GM18517 (cell line): ENCODE results near the gene SOX13.

ENCODE experiments used
- ATAC-seq: cut with Tn5 transposase; IDR thresholded peaks from one replicate; pipeline ENCODE4 v1.9.1; 2021; ENCODE audit warnings: mild to moderate bottlenecking, moderate library complexity; ENCODE audit not compliant: unreplicated experiment

SOX13 gene

DNA sequence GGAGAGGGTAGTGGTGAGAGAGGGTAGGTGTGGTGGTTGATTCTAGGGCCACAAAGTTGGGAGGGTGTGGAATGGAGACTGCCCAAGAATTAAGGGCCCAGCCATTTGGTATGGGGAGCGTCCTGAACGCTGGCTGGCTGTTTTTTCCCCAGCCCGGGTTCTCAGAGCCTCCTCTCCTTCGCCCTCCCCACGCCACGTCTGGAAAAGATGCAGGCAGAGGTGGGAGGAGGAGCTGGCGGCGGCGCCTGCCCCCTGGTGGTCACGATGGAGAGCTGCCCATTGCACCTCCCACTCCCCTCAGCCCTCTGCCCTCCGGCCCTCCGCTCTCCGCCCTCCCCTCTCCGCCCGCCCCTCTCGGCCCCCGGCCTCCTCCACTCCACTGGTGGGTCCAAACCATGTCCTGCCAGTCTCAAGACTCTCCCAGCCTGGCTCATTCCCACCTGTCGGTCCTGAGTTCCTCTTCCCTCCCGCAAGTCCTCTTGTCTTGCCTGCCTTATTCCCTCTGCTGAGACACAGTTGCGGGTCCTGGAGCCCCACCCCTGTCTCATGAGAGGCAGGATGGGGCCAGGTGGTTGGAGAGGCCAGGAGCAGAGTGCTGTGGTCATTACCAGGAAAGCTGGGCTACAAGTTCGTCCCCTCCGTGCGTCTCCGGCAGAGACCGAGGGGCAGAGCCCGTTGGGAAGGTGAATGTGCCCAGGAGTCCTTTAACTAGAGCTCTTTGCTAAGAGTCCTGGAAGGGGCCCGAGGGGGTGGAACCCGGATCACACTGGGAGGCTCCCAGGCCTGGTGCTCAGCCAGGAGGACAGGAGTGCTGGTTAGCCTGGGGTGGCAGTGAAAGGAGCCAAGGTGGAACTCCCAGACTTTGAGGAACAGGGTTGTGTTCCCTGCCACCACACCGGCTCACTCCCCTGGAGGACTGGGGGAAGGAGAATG, 56.3 kb downstream of the SOX13 start:
- ATAC-seq = no peak

GRCh38 chr1:204130178-204130577, 57.3 kb downstream of the SOX13 start:
- ATAC-seq = no peak

GRCh38 chr1:204130981-204131892, 58.3 kb downstream of the SOX13 start:
- ATAC-seq = no peak

DNA sequence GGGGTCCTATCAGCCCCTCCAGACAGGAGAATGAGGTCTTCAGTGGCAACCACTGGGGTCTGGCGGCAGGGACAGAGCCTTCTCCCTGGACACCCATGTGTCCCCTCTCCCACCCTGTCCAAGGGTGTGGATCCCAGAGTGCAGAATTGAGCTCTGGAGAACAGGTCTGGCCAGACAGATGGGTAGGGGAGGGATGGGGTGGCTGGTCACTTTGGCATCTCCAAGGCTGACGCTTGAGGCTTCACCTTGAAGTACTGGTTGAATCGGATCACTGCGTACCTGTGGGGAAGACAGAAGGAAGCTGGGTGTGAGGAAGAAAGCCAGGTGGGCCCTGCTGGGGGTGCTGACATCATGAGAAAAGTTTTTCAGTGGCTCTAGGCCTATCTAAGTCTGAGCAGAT, 59.1 kb downstream of the SOX13 start:
- no peak for ATAC-seq

GRCh38 chr1:204132718-204133117, 59.8 kb downstream of the SOX13 start:
- ATAC-seq = no peak

- ATAC-seq = no peak
Measured at GRCh38 chr1:204134103-204134502, 61.2 kb downstream of the SOX13 start.

DNA sequence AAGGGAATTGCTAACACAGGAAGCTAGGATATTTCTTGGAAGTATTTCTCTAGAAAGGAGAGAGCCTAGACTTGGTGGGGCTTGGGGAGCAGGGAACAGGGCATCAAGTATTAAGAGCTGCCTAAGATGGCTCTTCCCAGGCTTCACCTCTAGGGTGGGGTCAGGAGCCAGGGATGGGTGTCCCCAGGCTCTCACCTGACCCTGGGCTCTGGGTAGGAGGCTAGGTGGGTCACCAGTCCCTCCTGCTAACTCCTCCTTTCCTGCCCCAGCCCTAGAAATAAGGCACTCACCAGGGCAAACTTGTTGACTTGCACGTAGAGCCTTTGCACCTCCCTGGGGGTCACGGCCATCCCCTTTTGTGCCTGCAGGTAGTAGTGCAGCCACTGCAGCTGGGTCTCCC, 63.9 kb downstream of the SOX13 start:
- no peak for ATAC-seq

GRCh38 chr1:204139088-204139487, 66.2 kb downstream of the SOX13 start:
- no peak for ATAC-seq

DNA sequence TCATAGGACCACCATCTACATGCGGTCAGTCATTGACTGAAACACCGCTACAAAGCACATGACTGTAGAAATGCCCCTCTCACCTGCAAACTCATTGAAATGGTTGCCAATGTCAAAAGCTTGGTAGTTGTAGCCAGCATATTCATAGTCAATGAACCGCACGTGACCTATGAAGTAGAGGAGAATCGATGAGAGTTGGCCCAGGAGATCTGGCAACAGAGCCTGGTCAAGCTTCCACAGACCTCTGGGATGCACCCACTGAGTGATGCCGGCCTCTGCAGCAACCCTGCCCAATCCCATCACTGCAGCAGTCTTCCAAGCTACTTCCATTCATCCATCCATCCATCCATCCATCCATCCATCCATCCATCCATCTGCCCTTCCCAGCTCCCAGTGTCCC, 67.0 kb downstream of the SOX13 start:
- no peak for ATAC-seq

DNA sequence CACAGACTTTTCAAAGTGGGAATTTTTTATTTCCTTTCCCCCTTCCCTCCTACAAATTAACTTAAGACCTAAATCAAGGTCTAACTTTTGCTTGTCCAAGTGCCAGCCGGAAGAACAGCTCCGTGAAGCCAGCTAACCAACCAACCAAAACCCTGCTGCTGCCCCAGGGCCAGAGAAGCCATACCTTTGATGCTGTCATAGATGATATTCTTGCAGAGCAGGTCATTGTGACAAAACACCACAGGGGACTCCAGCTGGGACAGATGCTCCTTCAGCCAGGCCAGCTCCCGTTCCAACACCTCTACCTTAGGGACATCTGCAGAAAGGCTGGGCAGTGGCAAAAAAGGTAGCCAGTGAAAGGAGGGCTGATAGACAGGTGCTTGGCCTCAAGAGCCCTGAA, 68.2 kb downstream of the SOX13 start:
- no peak for ATAC-seq

DNA sequence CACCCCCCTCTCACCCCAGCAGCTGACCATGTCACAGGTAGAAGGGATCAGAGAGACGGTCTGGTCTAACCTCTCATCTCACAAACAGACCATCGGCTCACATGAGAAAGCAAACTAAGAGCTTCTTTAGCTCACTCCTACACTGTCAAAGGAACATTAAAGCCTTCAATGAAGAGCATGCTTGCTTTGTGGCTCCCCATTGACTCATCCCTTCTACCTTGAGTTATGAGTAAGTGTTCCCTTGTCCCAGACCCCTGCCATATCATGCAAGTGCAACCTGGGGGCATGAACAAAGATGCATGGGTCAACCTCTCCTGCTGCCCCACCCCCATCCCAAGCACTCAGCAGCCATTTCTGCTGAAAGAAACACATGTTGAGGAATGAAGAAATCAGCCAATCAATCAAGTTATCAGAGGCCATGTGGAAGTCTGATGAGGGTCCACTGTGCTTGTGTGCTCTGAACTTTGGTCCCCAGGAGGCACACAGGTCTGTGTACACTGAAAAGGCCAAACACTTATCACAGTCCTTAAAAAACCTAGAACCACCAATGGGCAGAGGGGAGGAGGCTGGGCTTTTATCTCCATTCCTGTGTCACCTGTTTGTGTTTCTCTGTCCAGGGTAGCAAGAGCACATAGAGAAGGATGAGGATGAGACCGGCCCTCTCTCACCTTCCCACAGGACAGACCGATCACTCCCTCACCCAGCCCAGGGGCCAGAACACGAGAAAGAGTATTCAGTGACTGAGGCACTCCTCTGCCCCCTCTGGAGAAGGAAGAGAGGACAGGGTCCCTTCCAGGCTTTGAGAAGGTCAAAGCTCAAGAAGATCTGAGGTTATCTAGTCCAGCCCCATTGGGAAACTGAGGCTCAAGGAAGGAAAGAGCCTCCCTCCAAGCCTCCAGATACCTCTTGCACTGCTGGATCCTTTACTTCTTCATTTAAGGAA, 69.4 kb downstream of the SOX13 start:
- ATAC-seq = no peak

- no peak for ATAC-seq
Measured at GRCh38 chr1:204143276-204144041, 70.5 kb downstream of the SOX13 start.

DNA sequence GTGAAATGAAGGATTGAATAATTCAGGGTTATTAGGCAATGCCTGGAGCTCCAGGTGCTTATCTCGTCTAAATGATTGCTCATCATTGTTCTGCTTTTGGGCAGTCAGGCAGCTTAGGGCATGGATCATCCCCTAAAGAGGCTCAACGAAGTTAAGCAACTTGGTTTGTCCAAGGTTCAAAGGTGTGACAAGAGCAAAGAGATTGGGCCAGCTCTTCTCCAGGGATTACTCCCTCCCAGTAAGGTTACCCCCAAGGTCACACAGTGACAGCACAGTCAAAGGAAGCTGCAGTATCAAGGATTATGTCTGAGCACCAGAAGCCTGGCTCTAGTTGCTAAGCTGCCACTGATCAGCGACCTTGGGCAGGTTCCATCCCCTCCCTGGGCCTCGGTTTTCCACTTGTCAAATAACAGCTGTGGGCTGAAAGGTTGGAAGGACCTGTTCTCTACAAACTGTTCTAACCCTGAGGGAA, 72.2 kb downstream of the SOX13 start:
- ATAC-seq = no peak

DNA sequence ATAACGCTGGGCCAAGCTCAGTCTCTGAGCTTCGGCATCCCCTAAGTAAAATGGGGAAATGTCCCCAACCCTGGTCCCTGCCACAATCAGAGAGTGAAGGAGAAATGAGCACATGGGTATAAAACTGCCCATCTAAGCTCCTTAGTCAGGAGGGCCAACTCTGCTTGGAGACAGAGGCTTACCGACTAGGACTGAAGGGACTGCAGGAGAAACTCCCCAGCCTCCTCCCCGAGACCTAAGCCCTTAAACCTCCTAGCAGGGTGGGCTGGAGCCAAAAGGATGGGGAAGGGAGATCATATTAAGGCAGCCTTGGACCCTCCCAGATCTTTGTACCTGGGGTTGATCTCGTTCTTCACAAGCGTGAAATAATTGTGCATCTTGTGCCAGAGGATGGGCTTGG, 73.4 kb downstream of the SOX13 start:
- ATAC-seq = no peak

DNA sequence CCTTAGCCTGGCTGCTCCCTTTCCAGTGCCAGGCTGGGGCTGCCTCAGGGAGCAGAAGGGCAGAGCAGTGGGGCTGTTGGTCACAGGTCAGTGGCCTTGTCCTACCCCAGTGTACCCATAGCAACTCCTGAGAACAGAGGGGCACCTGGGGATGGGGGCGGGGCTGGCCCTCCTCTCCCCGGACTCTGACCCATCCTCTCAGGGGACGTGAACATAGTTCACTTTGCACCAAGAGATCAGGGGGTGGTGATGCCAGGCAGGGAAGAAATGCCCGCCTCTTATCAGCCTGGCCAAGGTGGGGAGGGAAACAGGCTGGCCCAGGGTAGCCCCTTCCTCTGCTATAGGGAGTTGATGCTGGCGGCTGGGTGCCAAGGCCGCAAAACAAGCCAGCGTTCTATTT, 74.0 kb downstream of the SOX13 start:
- ATAC-seq = no peak

DNA sequence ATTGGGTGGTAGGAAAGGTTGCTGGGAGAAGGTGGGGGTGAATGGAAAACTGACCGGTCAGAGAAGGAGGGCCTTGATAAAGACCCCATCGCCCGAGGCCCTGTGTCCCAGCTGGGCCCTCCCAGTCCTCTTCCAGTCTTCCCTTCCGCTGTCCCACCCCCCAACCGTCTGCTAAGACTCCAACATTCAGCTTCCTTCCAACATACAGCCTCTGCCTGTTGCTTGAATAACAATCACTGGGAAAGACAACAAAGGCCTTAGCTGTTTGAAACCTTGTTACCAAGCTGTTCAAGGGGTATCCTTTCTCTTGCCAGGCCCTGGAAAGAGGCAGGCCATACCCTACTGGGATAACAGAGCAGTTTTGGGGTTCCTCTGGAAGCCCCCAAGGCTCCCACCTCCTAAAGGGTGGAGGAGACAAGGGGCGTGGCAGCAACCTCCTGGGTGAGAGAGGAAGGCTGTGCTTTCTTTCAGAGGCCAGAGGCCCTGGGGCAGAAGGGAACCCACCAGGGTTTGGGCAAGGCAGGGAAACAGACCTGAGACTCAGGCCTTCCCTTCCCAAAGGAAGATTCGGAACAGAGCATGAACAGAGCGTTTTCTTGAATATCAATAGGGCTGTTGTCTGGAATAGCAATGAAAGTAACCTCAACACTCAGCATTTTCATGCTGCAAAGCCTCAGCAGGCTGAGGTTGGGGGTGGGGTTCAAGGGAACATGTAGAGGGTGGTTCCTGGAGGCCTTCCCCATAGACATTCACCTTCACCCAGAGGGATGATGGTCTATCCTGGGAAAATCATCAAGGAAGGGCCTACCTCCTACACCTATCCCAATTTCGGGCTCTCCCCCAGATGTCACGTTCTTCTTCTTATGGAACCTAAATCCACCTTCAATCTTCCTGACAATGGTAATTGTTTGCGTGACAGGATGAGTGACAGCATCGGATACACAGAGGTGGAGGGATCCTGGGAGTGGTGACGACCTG, 74.8 kb downstream of the SOX13 start:
- ATAC-seq = no peak

DNA sequence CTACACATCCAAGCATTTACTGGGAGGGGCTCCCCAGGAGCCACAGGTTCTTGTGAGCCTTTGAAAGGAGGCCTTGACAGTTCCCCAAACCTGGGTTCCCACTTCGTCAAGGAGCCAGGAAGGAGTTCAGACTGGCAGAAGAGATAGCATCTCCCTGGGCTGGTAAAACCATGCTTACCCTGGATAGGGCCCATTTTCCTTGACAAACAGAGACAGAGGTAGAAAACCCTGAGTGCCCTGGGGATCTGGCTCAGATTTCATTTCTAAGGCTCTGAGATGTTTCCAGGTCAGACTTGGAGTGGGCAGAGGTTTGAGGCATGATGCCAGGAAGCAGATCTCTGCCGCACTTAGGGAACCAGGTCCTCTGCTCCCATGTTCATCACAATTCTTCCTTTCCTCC, 76.2 kb downstream of the SOX13 start:
- ATAC-seq = no peak

GRCh38 chr1:204149635-204150565, 77.0 kb downstream of the SOX13 start:
- no peak for ATAC-seq
